ENCODE measurements around the gene PTGES3.

DNA sequence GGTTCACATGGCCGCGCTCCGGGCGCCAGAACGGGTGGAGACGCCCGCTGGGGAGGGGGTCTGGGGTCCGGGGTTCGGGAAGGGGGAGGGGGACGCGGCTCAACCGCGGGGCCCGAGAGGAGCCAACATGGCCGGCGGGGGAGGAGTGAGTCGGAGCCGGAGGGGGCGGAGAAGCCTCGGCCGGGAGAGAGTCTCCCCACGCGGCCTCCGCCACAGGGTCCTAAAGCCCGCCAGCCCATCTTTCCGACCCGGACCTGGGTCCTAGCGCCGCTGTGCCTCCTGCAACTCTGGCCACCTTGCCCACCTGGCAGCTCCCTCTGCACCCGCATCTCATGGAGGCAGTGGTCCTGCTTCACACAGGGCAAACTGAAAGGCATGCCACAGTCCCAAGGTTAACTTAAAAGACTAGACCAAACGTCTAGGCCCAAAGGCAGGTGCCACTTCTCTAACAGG is 57.9 kb downstream of the PTGES3 start, which contains the start of gene BAZ2A:
- no peak for TF ChIP-seq ZNF512 (CRISPR knock-in tag; IDR thresholded peaks at IDR 0.05; ENCODE audit: borderline replicate concordance)
- peak; percentile 41; the same call in 1 of the 2 replicates for TF ChIP-seq FOXP1 (CRISPR knock-in tag; IDR thresholded peaks at IDR 0.05; ENCODE audit: borderline replicate concordance)
- peak; percentile 95 for TF ChIP-seq SP1 (CRISPR knock-in tag; conservative IDR thresholded peaks at IDR 0.05)
